Measurements from ENCODE around the gene ELL.

The ELL gene

DNA sequence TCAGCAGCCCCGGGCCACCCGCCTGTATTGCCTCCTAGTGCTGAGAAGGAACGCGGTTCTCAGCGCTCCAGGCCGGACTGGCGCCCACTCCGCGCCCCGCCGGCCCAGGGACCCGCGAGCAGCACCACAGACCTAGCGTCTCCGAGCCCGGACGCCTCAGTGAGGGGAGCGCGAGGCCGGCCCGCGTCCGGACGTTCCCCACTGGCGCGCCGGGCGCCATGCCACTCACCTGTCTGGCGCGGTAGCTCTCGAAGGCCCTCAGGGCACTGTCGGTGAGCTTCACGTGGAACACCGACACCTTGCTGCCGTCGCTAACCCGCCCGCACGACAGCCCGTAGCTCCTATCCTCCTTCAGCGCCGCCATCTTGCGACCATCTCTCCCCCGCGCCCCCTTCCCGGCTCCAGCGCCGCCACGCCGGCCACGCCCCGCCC lies at the start of gene ELL:
Gene ELL (minus strand): TSS at position 379 of the 432 bp plus-strand sequence. CDS start 15 bp downstream, at position 364.
- Mint-ChIP-seq H3K4me1 (peaks cover 29% of the 10 kb centered on the region), H3K36me3 (peaks cover 6% of the 10 kb centered on the region), H3K27me3 (no peaks in the 10 kb centered on the region), H3K9me3 (no peaks in the 10 kb centered on the region), H3K4me3 (peak within 1 kb of the TSS; percentile 98), H3K27ac (peak within 1 kb of the TSS; percentile 89)
- CTCF ChIA-PET = interaction anchor here (1.1 to 5.0 kb wide), 13 partner anchors 15 to 326 kb away, joined by 3 to 32 read pairs (median 10); partner anchors contain the start of genes REX1BD and UBA52
- no peak for DNase-seq

DNA sequence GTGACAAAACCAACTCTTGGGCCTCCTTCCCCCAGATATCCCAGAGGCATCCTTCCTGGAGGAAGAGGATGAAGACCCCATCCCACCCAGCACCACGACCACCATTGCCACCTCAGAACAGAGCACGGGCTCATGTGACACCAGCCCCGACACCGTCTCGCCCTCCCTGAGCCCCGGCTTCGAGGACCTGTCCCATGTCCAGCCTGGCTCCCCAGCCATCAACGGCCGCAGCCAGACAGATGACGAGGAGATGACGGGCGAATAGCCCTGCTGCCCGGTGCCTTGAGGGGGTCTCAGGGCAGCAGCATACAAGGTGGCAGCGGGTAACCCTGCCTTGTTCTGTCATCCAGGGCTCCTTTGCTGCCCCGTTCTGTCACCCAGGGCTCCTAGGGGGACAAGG lies 46.5 kb upstream of the ELL start:
- no peaks in the 10 kb centered on the region for H3K27me3 Mint-ChIP-seq
- DNase-seq = no peak
- H3K4me3 Mint-ChIP-seq = no peak overlapping the region
- H3K27ac Mint-ChIP-seq = no peak overlapping the region
- H3K36me3 Mint-ChIP-seq = peaks cover 47% of the 10 kb centered on the region
- CTCF ChIA-PET = interaction anchor here (1.4 kb wide), 1 partner anchor 21 kb away, joined by 3 read pairs; the partner anchor contains the start of gene REX1BD
- H3K4me1 Mint-ChIP-seq = peaks cover 22% of the 10 kb centered on the region
- no peaks in the 10 kb centered on the region for H3K9me3 Mint-ChIP-seq

DNA sequence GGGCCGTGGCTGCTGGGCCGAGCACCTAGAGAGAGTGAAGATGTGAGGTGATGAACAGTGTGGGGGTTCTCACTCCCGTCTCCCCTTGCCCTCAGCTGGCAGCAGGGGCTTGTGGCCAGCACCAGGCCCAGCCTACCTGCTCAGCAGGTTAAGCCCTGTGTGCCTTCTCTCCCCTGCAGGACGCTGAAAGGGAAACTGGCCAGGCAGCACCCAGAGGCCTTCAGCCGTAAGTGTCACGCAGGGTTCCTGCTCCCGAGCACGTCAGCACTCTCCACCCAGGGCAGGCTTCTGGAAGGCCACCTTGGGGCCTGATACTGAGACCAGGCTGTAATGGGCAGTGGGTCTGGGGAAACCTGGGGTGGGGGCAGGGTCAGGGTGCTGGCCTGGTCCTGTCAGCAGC lies 45.1 kb upstream of the ELL start:
- DNase-seq = no peak
- CTCF ChIA-PET = interaction anchor here (1.4 kb wide), 1 partner anchor 22 kb away, joined by 3 read pairs; the partner anchor contains the start of gene REX1BD
- H3K36me3 Mint-ChIP-seq = peaks cover 41% of the 10 kb centered on the region
- no peak overlapping the region for H3K27ac Mint-ChIP-seq
- peaks cover 9% of the 10 kb centered on the region for H3K4me1 Mint-ChIP-seq
- no peaks in the 10 kb centered on the region for H3K27me3 Mint-ChIP-seq
- H3K4me3 Mint-ChIP-seq = no peak overlapping the region
- H3K9me3 Mint-ChIP-seq = no peaks in the 10 kb centered on the region

DNA sequence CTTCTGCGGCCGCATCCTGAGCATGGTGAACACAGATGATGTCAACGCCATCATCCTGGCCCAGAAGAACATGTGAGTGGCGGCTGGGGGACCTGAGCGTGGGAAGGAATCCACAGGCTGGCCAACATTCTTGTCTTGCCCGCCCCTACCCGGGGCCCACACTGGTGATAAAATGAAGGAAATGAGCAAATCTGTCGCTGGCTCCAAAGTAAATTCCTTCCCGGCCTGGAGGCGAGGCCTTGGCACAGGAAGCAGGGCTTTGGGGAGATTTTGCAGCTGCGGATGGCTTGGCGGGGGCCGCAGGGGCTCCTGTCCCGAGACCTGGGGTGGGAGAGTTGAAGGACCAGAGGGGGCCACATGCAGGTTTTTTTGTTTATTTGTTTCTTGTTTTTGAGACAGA lies 40.2 kb upstream of the ELL start:
- Mint-ChIP-seq H3K27me3 (no peaks in the 10 kb centered on the region), H3K27ac (no peak overlapping the region), H3K4me1 (peaks cover 23% of the 10 kb centered on the region), H3K4me3 (no peak overlapping the region), H3K36me3 (peaks cover 22% of the 10 kb centered on the region), H3K9me3 (no peaks in the 10 kb centered on the region)
- no peak for DNase-seq
- CTCF ChIA-PET = no interaction called here

DNA sequence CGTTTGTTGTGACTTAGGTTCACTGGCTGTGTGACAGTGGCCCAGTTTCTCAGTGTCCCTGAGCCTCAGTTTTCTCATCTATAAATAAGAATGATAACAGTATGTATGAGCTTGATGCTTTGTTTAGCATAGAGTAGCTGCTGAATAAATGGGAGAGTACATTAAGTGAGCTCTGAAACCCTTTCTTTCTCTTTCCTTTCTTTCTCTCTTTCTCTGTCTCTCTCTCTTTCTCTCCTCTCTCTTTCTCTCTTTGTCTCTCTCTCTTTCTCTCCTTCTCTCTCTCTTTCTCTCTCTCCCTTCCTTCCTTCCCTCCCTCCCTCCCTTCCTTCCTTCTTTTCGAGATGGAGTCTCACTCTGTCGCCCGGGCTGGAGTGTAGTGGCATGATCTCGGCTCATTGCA lies 37.8 kb upstream of the ELL start:
- peak overlapping the region; percentile 91 for H3K4me3 Mint-ChIP-seq
- peaks cover 14% of the 10 kb centered on the region for H3K36me3 Mint-ChIP-seq
- no peaks in the 10 kb centered on the region for H3K27me3 Mint-ChIP-seq
- CTCF ChIA-PET = interaction anchor here (1.0 to 3.9 kb wide), 2 partner anchors 16 to 29 kb away, joined by 3 to 14 read pairs; partner anchors contain the start of genes FKBP8 and REX1BD
- H3K27ac Mint-ChIP-seq = peak overlapping the region; percentile 96
- DNase-seq = no peak
- H3K4me1 Mint-ChIP-seq = peaks cover 25% of the 10 kb centered on the region
- H3K9me3 Mint-ChIP-seq = no peaks in the 10 kb centered on the region

DNA sequence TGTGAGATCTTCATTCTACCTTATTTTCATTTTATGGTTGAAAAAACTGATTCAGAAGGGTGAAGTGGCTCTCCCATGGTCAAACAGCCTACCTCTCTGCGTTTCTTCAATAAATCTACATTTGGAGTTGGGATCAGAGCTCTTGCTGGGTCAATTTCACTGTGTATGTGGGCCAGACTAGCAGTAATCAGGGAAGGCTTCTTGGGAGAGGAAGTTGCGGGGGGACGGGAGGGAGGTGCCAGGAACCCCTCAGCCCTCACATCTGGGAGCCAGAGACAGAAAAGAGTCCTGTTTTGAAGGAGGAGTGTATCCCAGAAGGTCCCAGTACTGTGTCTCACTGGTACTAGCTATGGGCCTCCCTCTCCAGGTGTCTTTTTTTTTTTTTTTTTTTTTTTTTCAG lies 36.7 kb upstream of the ELL start:
- peak overlapping the region; percentile 91 for H3K4me3 Mint-ChIP-seq
- CTCF ChIA-PET = interaction anchor here (1.3 to 3.9 kb wide), 4 partner anchors 15 to 107 kb away, joined by 4 to 14 read pairs (median 8); partner anchors contain the start of genes FKBP8 and REX1BD
- H3K36me3 Mint-ChIP-seq = peaks cover 11% of the 10 kb centered on the region
- no peak for DNase-seq
- peak overlapping the region; percentile 96 for H3K27ac Mint-ChIP-seq
- H3K27me3 Mint-ChIP-seq = no peaks in the 10 kb centered on the region
- peaks cover 25% of the 10 kb centered on the region for H3K4me1 Mint-ChIP-seq
- H3K9me3 Mint-ChIP-seq = no peaks in the 10 kb centered on the region

DNA sequence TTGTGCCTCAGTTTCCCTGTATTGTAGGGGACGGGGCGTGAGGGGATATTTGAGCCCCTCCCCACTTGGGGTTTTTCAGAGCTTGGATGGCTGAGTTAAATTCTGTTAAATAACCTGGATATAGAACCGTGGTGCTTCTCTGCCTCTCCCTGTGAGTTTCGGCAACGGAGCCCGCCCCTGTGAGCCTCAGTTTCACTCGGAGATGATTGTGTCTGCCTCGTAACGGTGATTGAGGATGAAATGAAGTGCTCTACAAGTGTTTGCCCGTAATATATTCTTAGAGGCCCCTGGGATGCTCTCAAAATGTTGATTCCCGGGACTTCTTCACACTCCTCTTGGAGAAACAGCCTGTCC lies 36.3 kb upstream of the ELL start:
- peaks cover 10% of the 10 kb centered on the region for H3K36me3 Mint-ChIP-seq
- peak overlapping the region; percentile 96 for H3K27ac Mint-ChIP-seq
- H3K4me1 Mint-ChIP-seq = peaks cover 25% of the 10 kb centered on the region
- H3K27me3 Mint-ChIP-seq = no peaks in the 10 kb centered on the region
- DNase-seq = no peak
- H3K9me3 Mint-ChIP-seq = no peaks in the 10 kb centered on the region
- CTCF ChIA-PET = interaction anchor here (1.3 to 3.9 kb wide), 4 partner anchors 14 to 107 kb away, joined by 4 to 14 read pairs (median 8); partner anchors contain the start of genes FKBP8 and REX1BD
- H3K4me3 Mint-ChIP-seq = peak overlapping the region; percentile 91

DNA sequence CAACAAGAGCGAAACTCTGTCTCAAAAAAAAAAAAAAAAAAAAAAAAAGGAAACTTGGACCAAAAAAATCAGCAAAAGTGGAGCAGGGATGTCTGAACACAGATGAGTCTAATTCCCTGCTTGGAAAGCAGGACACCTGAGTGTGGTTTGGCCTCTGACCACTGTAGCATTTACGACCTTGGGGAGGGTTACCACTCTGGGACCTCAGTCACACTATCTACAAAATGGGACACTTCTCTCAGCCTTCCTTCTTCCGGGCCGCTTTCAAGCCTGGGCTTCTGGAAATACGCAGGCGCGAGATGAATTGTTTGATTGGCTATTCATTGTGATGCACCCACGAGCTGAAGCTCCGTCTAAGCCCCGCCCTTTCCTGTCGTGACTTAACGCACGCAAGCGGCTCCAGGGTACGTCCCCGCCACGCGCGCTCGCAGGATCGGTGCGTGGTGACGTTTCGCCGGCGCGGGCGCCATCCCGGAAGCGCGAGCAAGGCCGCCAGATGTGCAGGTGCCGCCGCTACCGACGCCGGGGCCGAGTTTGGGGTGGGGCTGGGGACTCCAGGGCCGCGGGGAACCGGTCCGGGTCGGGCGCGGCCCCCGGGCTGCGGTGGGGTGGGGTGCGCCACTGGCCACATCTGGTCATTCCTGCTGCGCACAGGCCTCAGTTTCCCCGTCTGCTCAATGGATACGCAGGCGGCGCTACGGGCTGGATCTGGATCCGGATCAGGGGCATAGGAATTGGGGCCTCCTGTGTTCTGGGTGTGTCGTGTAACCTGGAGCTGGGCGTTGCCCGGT lies 35.7 kb upstream of the ELL start, which contains the start of gene KXD1:
Gene KXD1 (plus strand): TSS at position 460 of the 791 bp plus-strand sequence. CDS start 4,187 bp downstream, outside the sequence.
- peak; percentile 99 for DNase-seq
- peak within 1 kb of the TSS; percentile 96 for H3K27ac Mint-ChIP-seq
- peaks cover 7% of the 10 kb centered on the region for H3K36me3 Mint-ChIP-seq
- CTCF ChIA-PET = interaction anchor here (1.3 to 3.9 kb wide), 4 partner anchors 14 to 106 kb away, joined by 4 to 14 read pairs (median 8); partner anchors contain the start of genes FKBP8 and REX1BD
- peaks cover 3% of the 10 kb centered on the region for H3K27me3 Mint-ChIP-seq
- peaks cover 25% of the 10 kb centered on the region for H3K4me1 Mint-ChIP-seq
- no peaks in the 10 kb centered on the region for H3K9me3 Mint-ChIP-seq
- peak within 1 kb of the TSS; percentile 91 for H3K4me3 Mint-ChIP-seq

DNA sequence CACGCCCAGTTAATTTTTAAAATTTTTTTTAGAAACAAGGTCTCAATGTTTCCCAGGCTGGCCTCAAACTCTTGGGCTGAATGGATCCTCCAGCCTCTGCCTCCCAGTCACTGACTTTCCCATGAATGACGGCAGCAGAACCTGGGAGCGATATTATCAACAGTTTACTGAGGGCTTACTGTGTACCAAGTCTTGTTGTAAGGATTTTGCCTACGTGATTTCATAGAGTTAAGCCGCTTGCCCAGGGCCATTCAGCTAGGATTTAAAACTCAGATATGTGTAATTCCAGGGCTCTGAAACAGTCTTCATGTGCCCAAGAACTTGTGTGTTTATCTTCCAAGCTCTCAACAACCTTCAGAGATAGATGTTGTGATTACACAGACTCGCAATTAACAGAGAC lies 29.8 kb upstream of the ELL start:
- Mint-ChIP-seq H3K36me3 (no peaks in the 10 kb centered on the region), H3K9me3 (no peaks in the 10 kb centered on the region), H3K27ac (no peak overlapping the region), H3K4me3 (no peak overlapping the region), H3K4me1 (no peaks in the 10 kb centered on the region), H3K27me3 (peaks cover 34% of the 10 kb centered on the region)
- DNase-seq = no peak
- CTCF ChIA-PET = interaction anchor here (1.4 kb wide), 1 partner anchor 41 kb away, joined by 3 read pairs; no protein-coding TSS in a partner anchor

DNA sequence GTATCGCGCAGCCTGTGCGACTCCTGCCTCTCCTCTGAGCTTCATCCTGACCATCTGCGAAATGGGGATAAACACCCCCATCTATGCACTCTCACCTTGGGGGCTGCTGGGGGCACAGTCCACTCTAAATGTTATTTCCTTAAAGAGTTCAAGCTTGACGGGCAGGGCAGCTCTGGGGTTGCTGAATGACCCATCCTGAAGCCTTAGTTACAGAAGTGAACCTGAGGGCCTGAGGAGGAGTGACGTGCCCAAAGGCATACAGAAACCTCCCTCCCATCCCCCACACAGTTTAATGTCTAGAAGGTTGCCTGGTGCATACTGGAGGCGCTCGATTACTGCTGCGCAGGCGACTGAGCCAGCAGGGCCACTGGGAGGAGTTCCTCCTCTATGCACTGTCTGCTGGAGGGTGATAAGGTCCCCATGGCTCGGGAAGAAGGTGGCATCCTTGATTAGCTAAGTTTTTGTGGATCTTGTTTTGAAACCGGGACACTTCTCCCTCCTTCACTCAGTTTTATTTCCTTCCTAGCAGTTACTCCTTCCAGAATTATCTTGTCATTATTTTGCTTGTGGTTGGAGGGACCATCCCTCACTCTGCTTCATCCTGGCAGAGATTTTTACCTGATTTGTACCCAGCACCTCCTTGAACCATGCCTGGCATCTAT lies 22.1 kb upstream of the ELL start:
- peak; percentile 89 for DNase-seq
- Mint-ChIP-seq H3K9me3 (no peaks in the 10 kb centered on the region), H3K4me3 (peak overlapping the region; percentile 96)

DNA sequence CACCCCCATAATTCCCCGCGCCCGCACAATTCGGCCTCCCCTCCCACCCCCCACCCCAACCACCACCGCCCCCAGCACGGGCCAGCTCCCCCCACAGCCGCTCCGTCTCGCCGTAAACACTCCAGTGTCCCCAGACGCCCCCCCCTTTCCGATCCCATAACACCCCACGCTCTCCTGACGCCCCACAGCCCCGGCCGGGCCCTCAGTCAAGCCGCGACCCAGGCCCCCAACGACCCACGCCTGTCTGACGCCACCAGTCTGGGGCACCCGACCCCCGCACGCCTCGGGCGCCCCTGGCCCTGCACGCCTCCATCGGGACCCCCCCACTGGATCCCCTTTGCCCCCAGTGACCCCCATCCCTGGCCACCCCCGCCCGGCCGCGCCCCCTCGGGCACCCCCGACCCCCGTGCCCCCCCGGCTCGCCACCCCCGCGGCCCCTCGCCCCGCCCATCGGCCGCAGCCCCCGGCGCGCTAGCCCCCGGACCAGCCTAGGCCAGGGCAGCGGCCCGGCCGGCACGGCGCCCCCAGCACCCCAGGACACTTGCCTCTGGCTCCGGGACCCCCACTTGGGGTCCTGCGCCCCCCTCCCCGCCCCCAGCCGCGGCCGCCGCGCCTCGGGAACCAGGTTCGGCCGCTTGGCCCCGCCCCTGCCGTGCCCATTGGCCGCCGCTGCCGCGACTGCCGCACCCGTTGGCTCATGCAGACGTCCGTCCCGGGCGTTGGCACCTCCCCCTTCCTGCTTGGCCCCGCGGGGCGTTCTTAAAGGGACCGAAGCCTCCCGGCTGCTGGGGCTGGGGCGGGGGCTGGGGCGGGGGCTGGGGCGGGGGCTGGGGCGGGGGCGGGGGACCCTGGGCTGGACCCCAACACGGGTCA lies 21.3 kb upstream of the ELL start, which contains the start of gene FKBP8:
Gene FKBP8 (minus strand): TSS at position 633 of the 873 bp plus-strand sequence. CDS start 1,603 bp downstream, outside the sequence.
- Mint-ChIP-seq H3K27me3 (peaks cover 18% of the 10 kb centered on the region), H3K4me3 (peak within 1 kb of the TSS; percentile 96), H3K36me3 (peaks cover 12% of the 10 kb centered on the region), H3K4me1 (peaks cover 34% of the 10 kb centered on the region), H3K27ac (peak within 1 kb of the TSS; percentile 99), H3K9me3 (no peaks in the 10 kb centered on the region)
- CTCF ChIA-PET = interaction anchor here (0.9 to 2.3 kb wide), 9 partner anchors 12 to 304 kb away, joined by 3 to 19 read pairs (median 3); partner anchors contain the start of genes KXD1, REX1BD and UBA52
- peak; percentile 98 for DNase-seq

More for the DNA sequence above, 22.1 kb upstream of the ELL start:
- Mint-ChIP-seq H3K27me3 (peaks cover 25% of the 10 kb centered on the region), H3K27ac (peak overlapping the region; percentile 99), H3K36me3 (peaks cover 12% of the 10 kb centered on the region), H3K4me1 (peaks cover 34% of the 10 kb centered on the region)
- CTCF ChIA-PET = interaction anchor here (0.6 to 2.3 kb wide), 15 partner anchors 10 to 303 kb away, joined by 3 to 19 read pairs (median 3); partner anchors contain the start of genes KXD1, REX1BD and UBA52

DNA sequence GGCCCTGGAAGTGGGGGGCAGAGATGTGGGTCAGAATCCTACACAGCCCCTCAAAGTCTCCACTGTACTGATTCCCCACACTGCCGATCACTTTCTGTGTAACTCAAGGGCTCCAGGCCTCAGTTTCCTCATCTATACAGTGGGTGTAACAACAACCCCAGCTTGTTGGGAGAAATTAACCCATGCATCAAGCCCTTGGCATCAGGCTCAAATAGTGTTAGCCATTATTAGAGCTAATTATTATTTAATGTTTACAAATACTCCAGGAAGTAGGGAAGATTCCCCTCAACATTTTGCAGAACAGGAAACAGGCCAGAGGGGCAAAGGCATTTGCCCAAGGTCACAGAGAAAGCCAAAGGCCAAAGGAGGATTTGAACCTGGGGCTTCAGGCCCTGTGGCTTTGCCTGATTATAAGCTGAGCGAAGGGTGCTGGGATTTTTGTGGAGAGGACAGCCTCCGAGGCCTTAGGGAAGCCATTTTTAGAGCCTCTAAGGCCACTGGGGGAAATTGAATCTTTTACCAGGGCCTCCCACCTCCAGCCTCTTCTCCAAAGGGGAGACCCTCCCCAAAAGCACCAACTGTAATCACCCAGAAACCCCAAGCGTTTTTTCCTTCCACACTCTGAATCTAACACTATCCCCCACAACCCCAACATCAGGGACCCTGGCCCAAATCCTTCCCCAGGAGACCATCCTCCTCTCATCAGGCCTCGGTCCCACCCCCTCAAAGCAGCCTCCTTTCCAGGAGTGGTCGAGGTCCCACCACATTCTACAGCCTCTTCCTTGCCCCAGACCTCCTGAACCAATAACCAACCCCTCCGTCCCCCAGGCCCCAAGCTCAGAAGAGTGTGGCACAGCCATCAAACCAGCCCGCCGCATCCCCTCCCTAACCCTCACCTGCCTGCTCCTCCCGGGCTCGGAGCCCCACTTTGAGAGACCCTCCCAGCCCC lies 20.4 kb upstream of the ELL start:
- CTCF ChIA-PET = no interaction called here
- no peak for DNase-seq
- Mint-ChIP-seq H3K9me3 (no peaks in the 10 kb centered on the region), H3K27ac (peak overlapping the region; percentile 88), H3K4me1 (peaks cover 34% of the 10 kb centered on the region), H3K27me3 (peaks cover 14% of the 10 kb centered on the region), H3K36me3 (peaks cover 16% of the 10 kb centered on the region), H3K4me3 (peak overlapping the region; percentile 84)

All from activated naive CD4-positive, alpha-beta T cell treated with anti-CD3 and anti-CD28 coated beads, Interleukin-2, amount 10 ng/mL, durations not matched to agents 7 days and 5 days (primary cell).